ENCODE results near the gene TJP3. TPM values are rescaled to one million over a fixed set of nuclear protein-coding genes. Genes with fewer than 3 reads are reported as not detected.

Gene TJP3
- total RNA-seq, 4 donors from 2014 or later: 93.3 to 364 (median 286) TPM

DNA sequence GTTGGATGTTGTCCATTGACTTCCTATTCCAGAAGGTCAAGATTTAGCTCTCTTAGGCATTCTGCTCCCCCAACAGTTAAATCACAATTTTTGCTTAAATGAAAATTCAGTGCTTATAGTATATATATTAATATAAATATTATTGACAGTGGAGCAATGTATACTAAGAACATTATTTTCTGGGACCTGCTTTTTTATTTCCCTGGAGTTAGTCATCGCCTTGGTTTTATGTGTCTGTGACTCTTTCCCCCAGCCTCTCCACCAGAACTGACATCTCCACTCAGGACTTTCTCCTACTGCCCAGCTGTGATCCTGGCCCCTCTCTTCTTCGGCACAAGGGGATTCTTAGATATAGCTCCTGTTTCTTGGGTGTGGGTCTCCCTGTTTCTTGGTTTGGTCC lies 88.2 kb downstream of the TJP3 start:
- Histone ChIP-seq H3K4me1 (peaks cover 0 to 7% (median 3%) of the 10 kb centered on the region in 4 donors), H3K27me3 (peaks cover 0 to 4% of the 10 kb centered on the region in 2 donors), H3K9me3 (no peaks in the 10 kb centered on the region), H3K27ac (no peak overlapping the region), H3K36me3 (no peaks in the 10 kb centered on the region), H3K4me3 (no peak overlapping the region)
- TF ChIP-seq, protein P1, sequence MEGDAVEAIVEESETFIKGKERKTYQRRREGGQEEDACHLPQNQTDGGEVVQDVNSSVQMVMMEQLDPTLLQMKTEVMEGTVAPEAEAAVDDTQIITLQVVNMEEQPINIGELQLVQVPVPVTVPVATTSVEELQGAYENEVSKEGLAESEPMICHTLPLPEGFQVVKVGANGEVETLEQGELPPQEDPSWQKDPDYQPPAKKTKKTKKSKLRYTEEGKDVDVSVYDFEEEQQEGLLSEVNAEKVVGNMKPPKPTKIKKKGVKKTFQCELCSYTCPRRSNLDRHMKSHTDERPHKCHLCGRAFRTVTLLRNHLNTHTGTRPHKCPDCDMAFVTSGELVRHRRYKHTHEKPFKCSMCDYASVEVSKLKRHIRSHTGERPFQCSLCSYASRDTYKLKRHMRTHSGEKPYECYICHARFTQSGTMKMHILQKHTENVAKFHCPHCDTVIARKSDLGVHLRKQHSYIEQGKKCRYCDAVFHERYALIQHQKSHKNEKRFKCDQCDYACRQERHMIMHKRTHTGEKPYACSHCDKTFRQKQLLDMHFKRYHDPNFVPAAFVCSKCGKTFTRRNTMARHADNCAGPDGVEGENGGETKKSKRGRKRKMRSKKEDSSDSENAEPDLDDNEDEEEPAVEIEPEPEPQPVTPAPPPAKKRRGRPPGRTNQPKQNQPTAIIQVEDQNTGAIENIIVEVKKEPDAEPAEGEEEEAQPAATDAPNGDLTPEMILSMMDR (IDR thresholded peaks at IDR 0.05): no peak
- no peak for TF ChIP-seq POLR2A (IDR thresholded peaks at IDR 0.05)
- no peak for DNase-seq

DNA sequence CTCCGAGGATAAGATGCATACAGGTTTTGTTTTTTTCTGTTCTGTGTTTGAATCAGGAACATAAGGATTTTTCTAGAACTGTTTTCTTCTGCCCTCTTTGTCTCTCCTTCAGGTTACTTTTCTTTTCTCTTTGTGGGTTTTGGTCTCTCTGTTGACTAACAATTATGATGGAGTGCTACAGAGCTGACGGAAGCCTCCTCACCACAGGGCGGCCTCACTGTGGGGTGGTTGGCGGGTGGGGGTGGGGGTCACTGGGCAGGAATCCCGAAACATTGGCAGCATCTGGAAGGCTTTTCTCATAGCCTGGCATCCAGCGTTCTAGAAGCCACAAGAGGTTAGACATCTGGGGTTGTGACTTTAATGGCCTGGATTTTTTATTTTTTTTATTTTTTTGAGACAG lies 90.0 kb downstream of the TJP3 start:
- H3K27me3 ChIP-seq: peaks cover 0 to 10% of the 10 kb centered on the region in 2 donors
- no peaks in the 10 kb centered on the region for H3K36me3 ChIP-seq
- H3K4me1 ChIP-seq: peaks cover 0 to 14% (median 9%) of the 10 kb centered on the region in 4 donors
- no peak for DNase-seq
- H3K27ac ChIP-seq: no peak overlapping the region
- TF ChIP-seq, protein P1 (IDR thresholded peaks at IDR 0.05): no peak
- no peak for TF ChIP-seq POLR2A (IDR thresholded peaks at IDR 0.05)
- H3K9me3 ChIP-seq: no peaks in the 10 kb centered on the region
- no peak overlapping the region for H3K4me3 ChIP-seq

Small RNA genes lying within 50 kb of the gene (small RNA-seq; reads per million reads assigned to genes)
- 0 reads per million in 2 donors for gene AC005777.1

Other genes starting within 250 kb of the TJP3 start
- 1,000 to 10,000 TPM in 1 of 4 donors, 100 to 1,000 TPM in 2, 10 to 100 TPM in 1; 75.9 to 1,153 (median 771) TPM for gene SMIM24, start 227.9 kb upstream of the TJP3 start, total RNA-seq
- 10 to 100 TPM in 1 of 4 donors, 1 to 10 TPM in 1, not detected in 2; 5.4 to 11.0 TPM for gene SMIM44, start 224.9 kb upstream of the TJP3 start, total RNA-seq
- 10 to 100 TPM in 1 of 4 donors, 1 to 10 TPM in 3; 5.6 to 10.2 (median 9.5) TPM for gene DOHH, start 207.7 kb upstream of the TJP3 start, total RNA-seq
- 10 to 100 TPM; 24.8 to 75.1 (median 38.7) TPM for gene FZR1, start 202.1 kb upstream of the TJP3 start, total RNA-seq
- 10 to 100 TPM in 1 of 4 donors, 1 to 10 TPM in 2, not detected in 1; 1.8 to 11.1 (median 2.4) TPM for gene TEKTIP1, start 169.2 kb upstream of the TJP3 start, total RNA-seq
- gene MFSD12, start 150.8 kb upstream of the TJP3 start, total RNA-seq: 100 to 1,000 TPM in 2 of 4 donors, 10 to 100 TPM in 2; 76.5 to 146 (median 104) TPM
- gene HMG20B, start 135.4 kb upstream of the TJP3 start, total RNA-seq: 100 to 1,000 TPM in 2 of 4 donors, 10 to 100 TPM in 2; 70.4 to 236 (median 117) TPM
- 1 to 10 TPM in 2 of 4 donors, under 1 TPM in 2; 0.13 to 5.8 (median 0.70) TPM for gene GIPC3, start 122.9 kb upstream of the TJP3 start, total RNA-seq
- gene TBXA2R, start 101.5 kb upstream of the TJP3 start, total RNA-seq: 1 to 10 TPM in 2 of 4 donors, under 1 TPM in 1, not detected in 1; 0.80 to 5.0 (median 1.6) TPM
- gene CACTIN, start 81.6 kb upstream of the TJP3 start, total RNA-seq: 10 to 100 TPM; 21.2 to 60.2 (median 33.3) TPM
- 10 to 100 TPM; 22.6 to 27.2 (median 26.1) TPM for gene PIP5K1C, start 7.9 kb upstream of the TJP3 start, total RNA-seq
- gene APBA3, start 53.3 kb downstream of the TJP3 start, total RNA-seq: 10 to 100 TPM; 28.5 to 48.1 (median 41.8) TPM
- gene MRPL54, start 54.3 kb downstream of the TJP3 start, total RNA-seq: 10 to 100 TPM; 21.4 to 58.5 (median 47.2) TPM
- gene RAX2, start 63.8 kb downstream of the TJP3 start, total RNA-seq: not detected
- 10 to 100 TPM in 1 of 4 donors, 1 to 10 TPM in 3; 2.5 to 13.1 (median 5.6) TPM for gene MATK, start 78.0 kb downstream of the TJP3 start, total RNA-seq
- gene ZFR2, start 160.7 kb downstream of the TJP3 start, total RNA-seq: not detected
- gene ATCAY, start 172.3 kb downstream of the TJP3 start, total RNA-seq: under 1 TPM in 2 of 4 donors, not detected in 2; 0.13 to 0.47 TPM
- gene NMRK2, start 224.7 kb downstream of the TJP3 start, total RNA-seq: not detected